Measurements from ENCODE around the gene TECTB.

Gene TECTB

DNA sequence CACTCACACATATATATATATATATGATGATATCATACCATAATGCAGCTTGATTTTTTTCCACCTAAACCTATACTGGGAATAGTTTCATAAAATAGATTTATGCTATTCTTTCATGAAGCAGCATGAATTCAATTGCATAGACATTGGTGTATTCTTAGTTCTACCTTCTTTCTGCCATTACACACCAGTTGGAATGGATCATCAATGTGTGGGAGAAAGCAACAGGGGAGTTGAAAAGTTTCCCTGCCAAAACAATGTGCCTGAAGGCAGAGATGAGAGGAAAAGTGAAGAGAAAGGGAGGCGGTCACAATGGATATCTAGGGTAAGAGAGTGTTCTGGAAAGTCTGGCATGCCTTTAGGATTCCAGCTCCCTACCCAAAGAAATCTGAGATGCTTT lies 65.6 kb downstream of the TECTB start:
- DNase-seq, result no peak

GRCh38 chr10:112349521-112350085 lies 66.4 kb downstream of the TECTB start:
- DNase-seq, result no peak

- no peak for DNase-seq
These were observed 67.9 kb downstream of the TECTB start for GRCh38 chr10:112351146-112351545.

- no peak for DNase-seq
These were observed 68.8 kb downstream of the TECTB start for GRCh38 chr10:112352044-112352443.

DNA sequence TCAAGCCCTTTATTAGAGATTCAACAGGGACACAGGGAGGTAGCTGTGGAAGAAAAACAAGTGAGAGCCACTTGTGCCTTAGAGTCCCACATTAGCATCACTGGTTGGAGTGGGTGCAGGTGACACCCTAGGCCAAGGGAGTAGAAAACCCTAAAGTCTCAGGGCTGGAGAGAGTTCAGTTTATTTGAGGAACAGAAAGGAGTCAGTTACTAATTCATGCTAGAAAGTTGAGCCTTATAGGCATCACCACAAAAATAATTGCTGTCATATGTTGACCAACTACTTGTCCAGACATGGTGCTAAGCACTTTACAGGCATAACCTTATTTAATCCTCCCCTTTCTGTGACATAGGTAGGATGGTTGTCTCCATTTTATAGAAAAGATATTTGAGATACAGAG lies 69.8 kb downstream of the TECTB start:
- no peak for DNase-seq
